ENCODE measurements around the gene PLCL2.

GRCh38 chr3:16849229-16849628, 35.5 kb upstream of the PLCL2 start:
- no peak for TF ChIP-seq EZH2 (IDR thresholded peaks at IDR 0.05; ENCODE audit: low read depth, unreplicated experiment)
- TF ChIP-seq POLR2AphosphoS5 (IDR thresholded peaks at IDR 0.05; ENCODE audit: low read depth), result no peak
- no peak for TF ChIP-seq CTCF (conservative IDR thresholded peaks at IDR 0.05; ENCODE audit: low read depth in 2 of 2)
- TF ChIP-seq, protein P1, sequence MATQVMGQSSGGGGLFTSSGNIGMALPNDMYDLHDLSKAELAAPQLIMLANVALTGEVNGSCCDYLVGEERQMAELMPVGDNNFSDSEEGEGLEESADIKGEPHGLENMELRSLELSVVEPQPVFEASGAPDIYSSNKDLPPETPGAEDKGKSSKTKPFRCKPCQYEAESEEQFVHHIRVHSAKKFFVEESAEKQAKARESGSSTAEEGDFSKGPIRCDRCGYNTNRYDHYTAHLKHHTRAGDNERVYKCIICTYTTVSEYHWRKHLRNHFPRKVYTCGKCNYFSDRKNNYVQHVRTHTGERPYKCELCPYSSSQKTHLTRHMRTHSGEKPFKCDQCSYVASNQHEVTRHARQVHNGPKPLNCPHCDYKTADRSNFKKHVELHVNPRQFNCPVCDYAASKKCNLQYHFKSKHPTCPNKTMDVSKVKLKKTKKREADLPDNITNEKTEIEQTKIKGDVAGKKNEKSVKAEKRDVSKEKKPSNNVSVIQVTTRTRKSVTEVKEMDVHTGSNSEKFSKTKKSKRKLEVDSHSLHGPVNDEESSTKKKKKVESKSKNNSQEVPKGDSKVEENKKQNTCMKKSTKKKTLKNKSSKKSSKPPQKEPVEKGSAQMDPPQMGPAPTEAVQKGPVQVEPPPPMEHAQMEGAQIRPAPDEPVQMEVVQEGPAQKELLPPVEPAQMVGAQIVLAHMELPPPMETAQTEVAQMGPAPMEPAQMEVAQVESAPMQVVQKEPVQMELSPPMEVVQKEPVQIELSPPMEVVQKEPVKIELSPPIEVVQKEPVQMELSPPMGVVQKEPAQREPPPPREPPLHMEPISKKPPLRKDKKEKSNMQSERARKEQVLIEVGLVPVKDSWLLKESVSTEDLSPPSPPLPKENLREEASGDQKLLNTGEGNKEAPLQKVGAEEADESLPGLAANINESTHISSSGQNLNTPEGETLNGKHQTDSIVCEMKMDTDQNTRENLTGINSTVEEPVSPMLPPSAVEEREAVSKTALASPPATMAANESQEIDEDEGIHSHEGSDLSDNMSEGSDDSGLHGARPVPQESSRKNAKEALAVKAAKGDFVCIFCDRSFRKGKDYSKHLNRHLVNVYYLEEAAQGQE (IDR thresholded peaks at IDR 0.05; ENCODE audit: unreplicated experiment), result no peak
- no peak for TF ChIP-seq EZH2phosphoT487 (IDR thresholded peaks at IDR 0.05; ENCODE audit: unreplicated experiment)
- no peak for TF ChIP-seq ETS1 (IDR thresholded peaks at IDR 0.05)
- no peak for TF ChIP-seq JUNB (IDR thresholded peaks at IDR 0.05; ENCODE audit: unreplicated experiment)
- no peak for TF ChIP-seq NANOG (IDR thresholded peaks at IDR 0.05; ENCODE audit: borderline replicate concordance)
- TF ChIP-seq, protein P2, sequence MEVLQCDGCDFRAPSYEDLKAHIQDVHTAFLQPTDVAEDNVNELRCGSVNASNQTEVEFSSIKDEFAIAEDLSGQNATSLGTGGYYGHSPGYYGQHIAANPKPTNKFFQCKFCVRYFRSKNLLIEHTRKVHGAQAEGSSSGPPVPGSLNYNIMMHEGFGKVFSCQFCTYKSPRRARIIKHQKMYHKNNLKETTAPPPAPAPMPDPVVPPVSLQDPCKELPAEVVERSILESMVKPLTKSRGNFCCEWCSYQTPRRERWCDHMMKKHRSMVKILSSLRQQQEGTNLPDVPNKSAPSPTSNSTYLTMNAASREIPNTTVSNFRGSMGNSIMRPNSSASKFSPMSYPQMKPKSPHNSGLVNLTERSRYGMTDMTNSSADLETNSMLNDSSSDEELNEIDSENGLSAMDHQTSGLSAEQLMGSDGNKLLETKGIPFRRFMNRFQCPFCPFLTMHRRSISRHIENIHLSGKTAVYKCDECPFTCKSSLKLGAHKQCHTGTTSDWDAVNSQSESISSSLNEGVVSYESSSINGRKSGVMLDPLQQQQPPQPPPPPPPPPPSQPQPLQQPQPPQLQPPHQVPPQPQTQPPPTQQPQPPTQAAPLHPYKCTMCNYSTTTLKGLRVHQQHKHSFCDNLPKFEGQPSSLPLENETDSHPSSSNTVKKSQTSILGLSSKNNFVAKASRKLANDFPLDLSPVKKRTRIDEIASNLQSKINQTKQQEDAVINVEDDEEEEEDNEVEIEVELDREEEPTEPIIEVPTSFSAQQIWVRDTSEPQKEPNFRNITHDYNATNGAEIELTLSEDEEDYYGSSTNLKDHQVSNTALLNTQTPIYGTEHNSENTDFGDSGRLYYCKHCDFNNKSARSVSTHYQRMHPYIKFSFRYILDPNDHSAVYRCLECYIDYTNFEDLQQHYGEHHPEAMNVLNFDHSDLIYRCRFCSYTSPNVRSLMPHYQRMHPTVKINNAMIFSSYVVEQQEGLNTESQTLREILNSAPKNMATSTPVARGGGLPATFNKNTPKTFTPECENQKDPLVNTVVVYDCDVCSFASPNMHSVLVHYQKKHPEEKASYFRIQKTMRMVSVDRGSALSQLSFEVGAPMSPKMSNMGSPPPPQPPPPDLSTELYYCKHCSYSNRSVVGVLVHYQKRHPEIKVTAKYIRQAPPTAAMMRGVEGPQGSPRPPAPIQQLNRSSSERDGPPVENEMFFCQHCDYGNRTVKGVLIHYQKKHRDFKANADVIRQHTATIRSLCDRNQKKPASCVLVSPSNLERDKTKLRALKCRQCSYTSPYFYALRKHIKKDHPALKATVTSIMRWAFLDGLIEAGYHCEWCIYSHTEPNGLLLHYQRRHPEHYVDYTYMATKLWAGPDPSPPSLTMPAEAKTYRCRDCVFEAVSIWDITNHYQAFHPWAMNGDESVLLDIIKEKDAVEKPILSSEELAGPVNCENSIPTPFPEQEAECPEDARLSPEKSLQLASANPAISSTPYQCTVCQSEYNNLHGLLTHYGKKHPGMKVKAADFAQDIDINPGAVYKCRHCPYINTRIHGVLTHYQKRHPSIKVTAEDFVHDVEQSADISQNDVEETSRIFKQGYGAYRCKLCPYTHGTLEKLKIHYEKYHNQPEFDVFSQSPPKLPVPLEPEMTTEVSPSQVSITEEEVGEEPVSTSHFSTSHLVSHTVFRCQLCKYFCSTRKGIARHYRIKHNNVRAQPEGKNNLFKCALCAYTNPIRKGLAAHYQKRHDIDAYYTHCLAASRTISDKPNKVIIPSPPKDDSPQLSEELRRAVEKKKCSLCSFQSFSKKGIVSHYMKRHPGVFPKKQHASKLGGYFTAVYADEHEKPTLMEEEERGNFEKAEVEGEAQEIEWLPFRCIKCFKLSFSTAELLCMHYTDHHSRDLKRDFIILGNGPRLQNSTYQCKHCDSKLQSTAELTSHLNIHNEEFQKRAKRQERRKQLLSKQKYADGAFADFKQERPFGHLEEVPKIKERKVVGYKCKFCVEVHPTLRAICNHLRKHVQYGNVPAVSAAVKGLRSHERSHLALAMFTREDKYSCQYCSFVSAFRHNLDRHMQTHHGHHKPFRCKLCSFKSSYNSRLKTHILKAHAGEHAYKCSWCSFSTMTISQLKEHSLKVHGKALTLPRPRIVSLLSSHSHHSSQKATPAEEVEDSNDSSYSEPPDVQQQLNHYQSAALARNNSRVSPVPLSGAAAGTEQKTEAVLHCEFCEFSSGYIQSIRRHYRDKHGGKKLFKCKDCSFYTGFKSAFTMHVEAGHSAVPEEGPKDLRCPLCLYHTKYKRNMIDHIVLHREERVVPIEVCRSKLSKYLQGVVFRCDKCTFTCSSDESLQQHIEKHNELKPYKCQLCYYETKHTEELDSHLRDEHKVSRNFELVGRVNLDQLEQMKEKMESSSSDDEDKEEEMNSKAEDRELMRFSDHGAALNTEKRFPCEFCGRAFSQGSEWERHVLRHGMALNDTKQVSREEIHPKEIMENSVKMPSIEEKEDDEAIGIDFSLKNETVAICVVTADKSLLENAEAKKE (CRISPR knock-in tag; IDR thresholded peaks at IDR 0.05), result no peak
- TF ChIP-seq ZNF114 (CRISPR knock-in tag; IDR thresholded peaks at IDR 0.05), result no peak

Measured in GM23338 (cell line).